ENCODE measurements around the gene DIPK1C.
"Not testable (repeated sequence)": the region's sequence is repeated elsewhere in the genome, so short reads cannot be mapped to it uniquely, and the experiment has no call there.

GRCh38 chr18:74500774-74501173 lies 43.7 kb upstream of the DIPK1C start:
- not testable (repeated sequence) for TF ChIP-seq CTCF (IDR thresholded peaks at IDR 0.05; ENCODE audit: insufficient read depth, low read depth, low read length); EZH2 (IDR thresholded peaks at IDR 0.05; ENCODE audit: insufficient read depth, low read length)

All from astrocyte (in vitro differentiated cells and primary cell).